IPS DF 4.7 (cell line): ENCODE results near the gene TUBA4A.

Experiments used
- DNase-seq: peaks from one replicate; pipeline ENCODE4 v3.0.0-alpha.2; 2013; ENCODE audit warnings: low spot score; ENCODE audit errors: extremely low read depth

TUBA4A gene

GRCh38 chr2:219253753-219254589, at the start of gene TUBA4A:
Gene TUBA4A (minus strand): TSS chr2:219253918. CDS start chr2:219253858, 60 bp downstream.
- no peak for DNase-seq

- no peak for DNase-seq
Observed at GRCh38 chr2:219302412-219302968, 48.8 kb upstream of the TUBA4A start.

- no peak for DNase-seq
Observed at GRCh38 chr2:219300022-219300421, 46.3 kb upstream of the TUBA4A start.

- no peak for DNase-seq
Observed at GRCh38 chr2:219299372-219299760, 45.6 kb upstream of the TUBA4A start.

- DNase-seq: no peak
Observed at GRCh38 chr2:219298759-219299371, 45.1 kb upstream of the TUBA4A start.

- no peak for DNase-seq
Observed at GRCh38 chr2:219297766-219298456, 44.2 kb upstream of the TUBA4A start.

- DNase-seq: no peak
Observed at GRCh38 chr2:219296631-219297391, 43.1 kb upstream of the TUBA4A start.

- DNase-seq: no peak
Observed at GRCh38 chr2:219296142-219296541, 42.4 kb upstream of the TUBA4A start.

GRCh38 chr2:219294356-219295351, 40.9 kb upstream of the TUBA4A start:
- DNase-seq: peak; percentile 78

- no peak for DNase-seq
Observed at GRCh38 chr2:219293736-219294231, 40.1 kb upstream of the TUBA4A start.

- no peak for DNase-seq
Observed at GRCh38 chr2:219292616-219293015, 38.9 kb upstream of the TUBA4A start.

- DNase-seq: no peak
Observed at GRCh38 chr2:219291910-219292490, 38.3 kb upstream of the TUBA4A start.

GRCh38 chr2:219291394-219291793, 37.7 kb upstream of the TUBA4A start:
- no peak for DNase-seq

GRCh38 chr2:219290381-219291171, 36.9 kb upstream of the TUBA4A start:
- no peak for DNase-seq

- no peak for DNase-seq
Observed at GRCh38 chr2:219289537-219290361, 36.0 kb upstream of the TUBA4A start.

- DNase-seq: no peak
Observed at GRCh38 chr2:219289195-219289536, 35.4 kb upstream of the TUBA4A start.

GRCh38 chr2:219287580-219288265, 34.0 kb upstream of the TUBA4A start:
- no peak for DNase-seq
